Fibroblast of skin of scalp (primary cell): ENCODE results near the gene HMGA1.

Experiments used
- DNase-seq: peaks from one replicate; pipeline ENCODE4 v3.0.0-alpha.2; 2013

The HMGA1 gene

GRCh38 chr6:34223956-34224940 is 12.4 kb upstream of the HMGA1 start:
- DNase-seq: peak; percentile 95

- no peak for DNase-seq
Measured at GRCh38 chr6:34225551-34225950, 11.1 kb upstream of the HMGA1 start.

GRCh38 chr6:34226066-34226465 is 10.6 kb upstream of the HMGA1 start:
- DNase-seq: no peak

GRCh38 chr6:34226731-34227586 is 9.7 kb upstream of the HMGA1 start:
- DNase-seq: no peak

GRCh38 chr6:34227761-34228421 is 8.8 kb upstream of the HMGA1 start:
- no peak for DNase-seq

GRCh38 chr6:34229877-34230276 is 6.8 kb upstream of the HMGA1 start:
- no peak for DNase-seq

- DNase-seq: no peak
Measured at GRCh38 chr6:34230653-34231371, 5.9 kb upstream of the HMGA1 start.

GRCh38 chr6:34231566-34232336 is 4.9 kb upstream of the HMGA1 start:
- no peak for DNase-seq

- DNase-seq: no peak
Measured at GRCh38 chr6:34232901-34233300, 3.8 kb upstream of the HMGA1 start.

GRCh38 chr6:34233867-34234266 is 2.8 kb upstream of the HMGA1 start:
- no peak for DNase-seq

- no peak for DNase-seq
Measured at GRCh38 chr6:34234667-34235306, 1.9 kb upstream of the HMGA1 start.

- DNase-seq: peak; percentile 88
Measured at GRCh38 chr6:34235307-34236130, 1.2 kb upstream of the HMGA1 start.

GRCh38 chr6:34236131-34236442 is 586 bp upstream of the HMGA1 start:
- no peak for DNase-seq

- DNase-seq: no peak
Measured at GRCh38 chr6:34237316-34237721, 646 bp downstream of the HMGA1 start.

GRCh38 chr6:34237722-34238584 is 1.3 kb downstream of the HMGA1 start:
- peak; percentile 41 for DNase-seq

- DNase-seq: no peak
Measured at GRCh38 chr6:34238585-34239499, 2.2 kb downstream of the HMGA1 start.

GRCh38 chr6:34239500-34239825 is 2.8 kb downstream of the HMGA1 start:
- DNase-seq: no peak

- DNase-seq: no peak
Measured at GRCh38 chr6:34239893-34240292, 3.2 kb downstream of the HMGA1 start.
